Hippocampal formation (tissue), 2 donors: Measurements from ENCODE around the gene MRPS23.
A peak's percentile ranks its signal among the peaks of the same experiment; 100 is the strongest.

ENCODE experiments used
- DNase-seq, 2 donors: peaks; one replicate each; lab custom pipeline; 2025; lab: John Stamatoyannopoulos, UW

Gene MRPS23

DNA sequence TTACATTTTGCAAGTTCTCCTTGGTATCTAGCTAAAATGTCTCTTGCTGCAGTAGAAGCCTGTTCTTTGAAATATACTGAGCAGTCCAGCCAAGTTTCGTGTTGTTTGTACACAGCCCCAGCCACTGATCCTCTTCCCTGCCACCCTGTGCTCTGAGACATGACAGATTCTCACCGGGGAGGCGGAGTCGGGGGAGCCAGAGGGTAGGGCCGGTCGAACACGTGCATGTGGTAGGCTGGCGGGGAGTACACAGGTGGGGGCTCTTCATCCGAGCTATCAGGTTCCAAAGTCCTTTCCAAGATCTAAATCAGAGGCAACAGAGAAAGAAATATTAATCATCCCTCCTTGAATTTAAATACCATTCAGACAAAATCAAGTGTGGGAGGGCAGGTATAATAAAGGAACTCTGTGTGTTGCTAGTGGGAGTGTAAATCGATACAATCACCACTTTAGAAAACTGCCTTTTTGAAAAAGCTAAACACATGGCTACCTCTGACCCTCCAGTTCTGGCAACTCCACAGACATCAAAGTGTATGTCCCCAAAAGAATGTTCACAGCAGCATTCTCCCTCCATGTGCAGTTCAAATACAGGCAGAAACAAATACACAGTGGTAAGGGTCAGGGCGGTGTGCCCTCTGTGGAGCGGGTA, 29.7 kb upstream of the MRPS23 start:
- no peak for DNase-seq

DNA sequence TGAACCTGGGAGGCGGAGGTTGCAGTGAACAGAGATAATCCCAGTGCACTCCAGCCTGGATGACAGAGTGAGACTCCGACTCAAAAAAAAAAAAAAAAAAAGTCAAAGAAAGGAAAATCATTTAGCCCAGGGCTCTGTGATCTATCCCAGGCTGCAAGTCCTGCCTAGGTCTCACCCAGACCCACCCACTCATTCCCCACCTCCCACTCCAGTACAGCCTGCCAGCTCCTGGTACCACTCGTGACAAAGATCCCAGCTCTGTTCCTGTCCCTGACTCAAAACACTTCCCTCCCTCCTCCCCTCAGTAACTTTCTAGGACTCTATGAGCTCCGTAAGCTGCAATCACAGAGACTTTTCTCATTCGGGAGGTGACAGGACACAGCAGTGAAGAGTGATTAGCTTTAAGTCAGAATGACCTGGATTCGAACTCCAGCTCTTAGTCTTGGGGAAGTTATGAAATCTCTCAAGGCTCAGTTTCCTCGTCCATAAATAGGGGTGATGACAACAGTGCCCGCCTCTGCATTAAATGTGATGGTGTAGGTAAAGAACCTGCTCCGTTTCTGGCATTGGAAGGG, 28.0 kb upstream of the MRPS23 start:
- no peak for DNase-seq

- no peak for DNase-seq
Observed at GRCh38 chr17:57876866-57877237, 27.0 kb upstream of the MRPS23 start.

GRCh38 chr17:57876023-57876865, 26.4 kb upstream of the MRPS23 start:
- no peak for DNase-seq

- DNase-seq: peak; percentile 55 to 82
Observed at GRCh38 chr17:57875290-57876022, 25.6 kb upstream of the MRPS23 start.

DNA sequence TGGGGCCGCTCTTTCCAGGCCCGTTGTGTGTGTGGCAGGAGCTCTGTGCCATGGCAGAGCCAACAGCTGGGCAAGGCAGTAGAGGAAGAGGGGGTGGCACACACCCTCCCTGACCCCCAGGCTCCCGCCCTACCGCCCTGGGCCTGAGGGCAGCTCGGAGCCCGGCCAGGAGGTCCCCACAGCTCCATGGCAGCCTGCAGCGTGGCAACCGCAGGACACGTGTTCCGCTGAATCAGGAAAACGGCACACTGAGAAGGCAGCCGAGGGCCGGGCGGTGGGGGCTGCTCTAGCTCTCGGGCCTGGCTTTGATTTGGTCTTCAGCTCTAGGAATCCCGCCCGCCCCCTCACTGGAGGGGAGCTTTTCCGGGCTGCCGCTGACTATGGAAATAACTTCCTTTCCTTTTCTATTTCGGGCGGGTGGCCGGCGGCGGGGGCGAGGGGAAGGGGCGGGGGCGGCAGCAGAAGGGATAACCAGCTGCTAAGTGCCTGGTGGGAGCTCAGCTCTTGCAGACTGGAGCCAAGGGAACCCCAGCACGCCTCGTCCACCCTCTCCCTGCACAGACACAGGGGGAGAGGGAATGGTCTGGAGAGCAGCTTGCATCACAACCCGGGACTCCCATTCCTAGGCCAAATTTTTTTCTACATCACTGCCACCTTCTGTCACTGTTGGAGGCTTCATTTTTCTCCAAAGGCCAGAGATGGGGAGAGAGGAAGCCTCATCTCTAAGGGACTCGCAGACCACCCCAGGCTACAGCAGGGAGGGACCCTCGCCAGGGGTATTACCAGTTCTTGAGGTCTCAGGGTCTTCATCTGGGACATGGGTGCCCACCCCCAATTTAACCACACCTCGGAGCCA, 24.8 kb upstream of the MRPS23 start:
- peak; percentile 68 to 81 for DNase-seq

- no peak for DNase-seq
Observed at GRCh38 chr17:57874058-57874419, 24.2 kb upstream of the MRPS23 start.

DNA sequence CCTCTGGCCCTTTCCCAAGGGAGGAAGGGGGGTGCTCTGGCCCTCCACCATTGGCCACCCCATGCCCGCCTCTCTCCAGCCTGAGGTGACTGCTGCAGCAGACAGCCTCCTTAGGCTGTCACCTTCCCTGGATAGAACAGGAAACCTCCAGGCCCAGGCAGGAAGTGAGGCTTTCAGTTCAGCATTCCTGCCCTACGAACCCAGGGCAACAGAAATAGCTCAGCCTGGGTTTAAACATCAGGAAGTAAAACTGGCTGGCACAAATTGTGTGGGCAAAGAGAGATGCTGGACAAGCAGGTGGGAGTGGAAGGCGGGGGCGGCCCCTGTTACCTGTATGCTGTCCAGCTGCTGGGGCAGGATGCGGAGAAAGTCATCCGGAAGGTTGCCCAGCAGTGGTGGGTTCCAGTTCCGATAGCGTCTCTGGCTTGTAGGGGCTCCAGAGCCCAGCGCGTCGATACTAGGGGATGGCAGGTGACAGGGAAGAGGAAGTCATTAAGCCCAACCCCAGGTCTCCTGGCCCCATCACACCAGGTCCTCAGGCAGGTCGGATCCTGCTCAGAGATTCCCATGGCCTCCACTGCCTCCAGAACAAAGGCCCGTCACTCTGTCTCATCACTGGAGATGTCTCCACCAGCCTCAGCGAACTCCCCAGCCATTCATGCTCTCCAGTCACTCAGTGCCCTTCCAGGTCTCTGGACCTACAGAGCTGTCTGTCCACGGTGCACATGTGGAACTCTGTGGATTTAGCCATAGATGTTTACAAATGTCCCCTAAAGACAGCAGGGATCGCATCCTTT, 23.6 kb upstream of the MRPS23 start:
- DNase-seq: no peak

- DNase-seq: no peak
Observed at GRCh38 chr17:57872536-57872935, 22.7 kb upstream of the MRPS23 start.

DNA sequence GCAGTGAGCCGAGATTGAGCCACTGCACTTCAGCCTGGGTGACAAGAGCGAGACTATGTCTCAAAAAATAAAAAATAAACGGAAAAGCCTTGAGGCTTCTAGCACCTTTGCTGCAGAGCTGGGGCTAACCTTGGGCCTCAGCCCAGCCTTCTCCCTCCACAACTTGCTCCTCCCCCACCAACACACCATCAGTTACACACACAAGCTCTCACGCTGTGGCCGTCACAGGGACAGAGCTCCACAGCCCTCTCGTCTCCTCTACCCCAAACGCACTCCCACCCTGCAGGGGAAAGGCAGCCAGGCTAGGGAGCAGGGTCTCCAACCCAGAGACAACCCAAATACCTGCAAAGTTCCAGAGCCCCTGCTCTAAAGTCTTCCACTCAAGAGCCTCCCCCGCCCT, 22.0 kb upstream of the MRPS23 start:
- DNase-seq: no peak

DNA sequence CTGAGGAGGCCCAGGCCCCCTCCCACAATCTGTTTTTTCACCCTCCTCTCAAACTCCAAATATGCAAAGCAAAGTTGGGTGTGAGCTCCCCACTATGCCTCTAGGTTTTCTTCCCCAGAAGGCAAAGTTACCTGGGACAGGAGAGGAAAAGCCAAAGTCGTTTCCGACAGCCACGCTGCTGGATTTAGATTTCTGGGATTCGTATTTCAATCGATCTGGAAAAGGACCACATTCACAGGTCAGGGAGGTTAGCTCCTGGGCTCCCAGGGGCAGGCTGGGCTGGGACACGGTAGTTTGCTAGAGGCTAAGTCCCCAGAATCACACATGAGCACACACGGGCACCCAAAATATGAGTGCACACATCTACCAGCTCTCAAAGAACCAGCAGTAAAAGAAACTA, 21.3 kb upstream of the MRPS23 start:
- no peak for DNase-seq

DNA sequence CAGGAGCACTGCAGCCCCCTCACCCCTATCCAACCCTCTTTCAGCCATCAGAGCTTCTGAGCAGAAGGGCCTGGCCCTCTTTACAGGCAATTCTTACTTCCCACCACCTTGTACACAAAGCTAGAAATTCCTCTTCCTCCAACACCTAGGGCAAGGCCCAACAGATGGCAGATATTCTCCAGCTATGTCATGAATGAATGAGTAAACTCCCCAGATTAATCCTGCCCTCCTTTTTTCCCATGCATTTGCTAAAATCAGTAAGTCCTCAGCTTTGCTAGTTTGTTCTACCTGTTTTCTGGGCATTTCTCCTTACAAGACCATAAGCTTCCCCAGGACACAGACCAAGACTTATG, 20.4 kb upstream of the MRPS23 start:
- DNase-seq: no peak

- DNase-seq: no peak
Observed at GRCh38 chr17:57869617-57870282, 19.9 kb upstream of the MRPS23 start.

DNA sequence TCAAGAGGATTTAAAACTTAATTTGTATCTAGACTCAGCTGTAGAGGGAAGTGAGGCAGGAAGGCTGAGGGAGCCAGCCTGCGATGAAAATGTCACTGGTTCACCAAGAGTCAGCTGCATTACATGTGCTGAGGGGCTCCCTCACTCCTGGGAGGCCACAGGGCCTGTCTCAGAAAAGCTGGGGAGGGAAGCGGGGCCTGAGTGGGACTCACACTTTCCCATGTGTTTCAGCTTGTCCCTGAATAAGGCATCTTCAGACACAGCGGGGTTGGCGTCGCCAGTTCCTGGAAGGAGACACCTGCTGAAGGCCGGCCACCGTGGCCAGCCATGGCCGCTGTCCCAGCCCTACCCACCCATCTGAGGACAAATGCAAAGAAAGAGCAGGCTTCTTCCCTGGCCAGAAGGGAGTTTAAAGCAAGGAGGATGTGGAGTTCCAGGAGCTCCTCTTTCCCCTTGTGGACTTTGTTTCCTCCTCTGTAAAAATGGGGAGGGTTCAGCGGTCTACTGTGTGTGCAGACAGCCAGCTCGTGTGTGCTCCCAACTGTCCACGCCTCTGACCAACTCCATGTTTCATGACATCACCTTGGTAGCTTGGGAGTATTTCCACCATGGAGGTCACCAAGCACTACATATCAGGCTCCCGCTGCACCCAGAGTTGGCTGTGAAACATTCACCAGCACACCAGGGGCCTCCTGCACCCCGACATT, 19.2 kb upstream of the MRPS23 start:
- no peak for DNase-seq

DNA sequence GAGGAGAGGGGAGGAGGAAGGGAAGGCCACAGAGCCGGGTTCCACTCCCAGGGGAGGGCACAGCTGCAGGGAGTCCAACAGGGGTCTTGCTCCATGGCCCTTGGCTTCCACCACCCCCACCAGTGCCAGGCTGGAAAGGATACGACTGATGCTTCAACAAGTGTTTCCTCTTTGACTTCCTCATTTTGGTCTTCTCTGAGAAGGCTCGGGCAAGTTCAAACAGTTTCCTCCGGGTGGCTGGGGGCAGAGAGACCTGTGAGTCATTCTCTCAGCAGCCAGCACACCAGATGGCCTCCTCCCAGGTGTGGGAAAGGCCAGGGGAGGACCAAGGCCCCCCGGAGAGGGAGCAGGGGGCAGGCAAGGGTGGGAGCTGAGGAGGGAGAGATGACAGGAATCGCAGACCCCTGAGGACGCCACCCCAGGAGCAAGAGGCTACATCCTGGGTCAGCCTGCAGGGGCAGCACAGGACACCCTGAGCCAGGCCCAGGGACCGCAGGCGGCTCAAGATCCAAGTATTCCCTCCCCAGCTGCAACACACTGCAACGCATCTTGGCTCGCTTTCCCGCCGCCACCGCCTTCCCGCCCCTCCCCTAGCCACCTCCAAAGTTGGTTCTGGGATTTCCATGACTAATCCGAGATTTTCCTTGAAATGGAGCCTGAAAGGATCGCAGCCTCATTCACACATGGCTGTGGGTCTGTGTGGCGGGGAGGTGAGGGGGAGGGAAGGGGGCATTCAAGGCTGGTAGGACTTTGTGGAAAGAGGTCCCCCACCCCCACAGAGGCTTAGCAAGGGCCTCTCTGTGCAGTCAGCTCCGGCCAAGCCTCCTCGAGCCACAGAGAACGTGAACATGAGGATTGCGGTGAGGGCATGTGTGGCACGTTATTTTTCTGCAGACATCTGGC, 18.4 kb upstream of the MRPS23 start:
- DNase-seq: no peak

DNA sequence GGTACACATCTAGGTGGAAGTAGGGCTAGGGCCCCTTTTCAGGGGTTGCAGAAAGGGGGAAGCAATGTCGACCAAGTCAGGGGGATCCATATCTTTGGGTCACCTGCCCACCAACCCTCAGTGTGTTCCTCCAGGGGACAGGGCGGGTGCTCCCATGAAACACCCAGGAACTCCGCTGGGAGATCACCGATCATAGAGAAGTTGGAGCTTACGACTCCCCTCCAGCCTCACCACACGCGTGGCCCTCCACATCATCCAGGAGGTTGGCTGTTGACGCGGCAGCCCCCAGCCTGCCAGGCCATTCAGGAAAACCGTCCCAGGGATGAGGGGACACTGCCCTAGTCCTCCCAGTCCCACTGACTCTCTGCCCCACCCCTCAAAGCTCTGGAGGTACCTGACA, 17.3 kb upstream of the MRPS23 start:
- DNase-seq: no peak

GRCh38 chr17:57866723-57867122, 16.9 kb upstream of the MRPS23 start:
- no peak for DNase-seq

GRCh38 chr17:57866319-57866718, 16.5 kb upstream of the MRPS23 start:
- DNase-seq: no peak

GRCh38 chr17:57864273-57864672, 14.4 kb upstream of the MRPS23 start:
- DNase-seq: no peak
